ENCODE results near the gene NMRAL1.
A peak's percentile ranks its signal among the peaks of the same experiment; 100 is the strongest.

NMRAL1 gene

DNA sequence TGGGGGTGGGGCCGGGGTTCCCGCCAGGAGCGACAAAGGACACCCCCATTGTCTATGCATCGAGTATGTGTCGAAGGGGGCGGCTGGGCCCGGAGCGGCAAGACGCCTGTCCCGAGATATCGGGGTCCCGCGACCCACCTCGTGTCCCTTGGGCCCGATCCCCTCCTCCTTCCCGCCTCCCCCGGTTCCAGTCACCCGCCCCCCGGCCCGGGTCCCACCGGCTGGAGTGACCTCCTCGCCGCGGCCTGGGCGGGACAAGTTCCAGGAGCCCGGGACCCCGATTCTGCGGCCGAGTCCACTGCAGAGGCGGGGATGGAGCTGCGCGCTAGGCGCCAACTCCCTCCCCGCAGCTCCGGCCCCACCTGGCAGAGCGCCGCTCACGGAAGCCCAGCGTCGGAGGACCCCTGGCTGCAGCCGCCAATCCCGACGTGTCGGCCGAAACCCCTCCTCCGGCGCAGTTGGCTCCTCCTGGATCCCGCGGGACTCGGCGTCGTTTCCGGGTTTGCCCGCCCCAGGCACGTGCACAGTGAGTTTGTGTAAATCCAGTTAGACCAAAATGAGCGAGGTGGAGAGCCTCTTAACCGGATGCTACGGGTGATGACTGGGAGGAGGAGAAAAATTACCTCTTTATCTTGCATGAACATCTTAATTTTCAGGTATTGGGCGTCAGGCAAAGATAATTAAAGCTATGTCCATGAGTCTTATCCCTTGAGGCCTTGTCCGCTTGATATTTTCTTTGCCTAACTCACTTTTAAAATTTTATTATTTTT, at the start of gene NMRAL1:
Gene NMRAL1, minus strand, starts transcription at position 434 of the 770 bp plus-strand sequence. CDS start 493 bp downstream, outside the sequence.
- peak; percentile 51 for DNase-seq

DNA sequence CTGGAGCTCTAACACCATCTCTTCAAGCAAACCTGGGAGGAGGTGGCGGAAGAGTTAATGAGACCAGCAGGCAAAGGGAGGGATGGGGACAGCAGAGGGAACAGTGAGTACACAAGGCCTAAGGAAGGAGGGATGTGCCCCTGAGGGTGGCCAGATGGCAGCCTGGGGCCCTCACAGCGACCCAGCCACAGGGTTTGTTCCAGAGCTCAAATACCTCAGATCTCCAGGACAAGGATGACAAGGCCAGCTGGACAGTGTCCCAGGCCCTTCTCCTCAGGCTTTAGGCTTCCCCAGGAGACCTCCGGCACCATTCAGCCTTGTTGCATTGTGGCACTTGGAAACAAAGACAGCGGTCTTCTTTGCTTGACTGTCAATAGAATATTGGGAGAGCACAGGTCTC, 49.3 kb upstream of the NMRAL1 start:
- DNase-seq, result no peak

DNA sequence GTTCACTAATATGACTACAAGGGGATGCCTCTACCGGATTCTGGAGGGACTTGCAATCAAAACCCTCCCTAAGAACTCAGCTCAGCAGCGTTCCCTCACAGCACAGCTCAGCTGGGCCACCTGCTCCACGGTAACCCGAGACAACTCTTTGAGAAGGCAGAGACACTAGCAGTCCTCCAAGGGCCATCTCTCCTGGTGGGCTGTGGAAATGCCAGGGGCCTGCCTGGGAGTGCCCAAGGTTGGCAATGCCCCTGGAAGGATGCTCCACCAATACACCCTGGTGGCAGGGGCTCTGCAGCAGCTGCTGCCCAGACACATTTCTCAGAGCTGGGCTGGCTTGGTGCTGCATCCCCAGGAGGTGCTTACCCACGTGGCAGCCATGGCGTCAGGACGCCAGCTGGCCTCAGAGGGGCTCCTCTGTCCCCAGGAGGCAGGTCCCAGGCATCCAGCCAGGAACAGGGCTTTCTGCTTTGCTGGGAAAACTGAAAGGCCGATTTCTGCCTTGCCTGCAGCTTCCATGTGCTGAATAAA, 47.7 kb upstream of the NMRAL1 start:
- DNase-seq, result no peak

DNA sequence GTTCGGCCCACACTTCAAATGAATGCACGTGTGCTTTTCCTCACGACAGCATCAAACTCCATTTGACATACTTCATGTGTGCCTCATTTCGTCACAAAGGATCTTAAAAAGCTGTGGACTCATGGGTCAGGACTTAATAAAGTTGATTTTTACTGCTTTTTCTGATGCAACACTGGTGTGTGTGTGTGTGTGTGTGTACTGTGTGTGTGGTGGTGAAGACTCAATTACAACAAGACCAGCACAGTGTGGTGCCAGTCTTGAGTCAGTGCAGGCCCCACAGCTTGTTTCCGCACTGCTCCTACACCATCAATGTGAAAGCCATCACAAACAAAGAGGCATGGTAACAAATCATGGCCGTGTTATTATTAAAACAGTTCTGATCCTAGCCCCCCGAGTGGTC, 46.5 kb upstream of the NMRAL1 start:
- no peak for DNase-seq

DNA sequence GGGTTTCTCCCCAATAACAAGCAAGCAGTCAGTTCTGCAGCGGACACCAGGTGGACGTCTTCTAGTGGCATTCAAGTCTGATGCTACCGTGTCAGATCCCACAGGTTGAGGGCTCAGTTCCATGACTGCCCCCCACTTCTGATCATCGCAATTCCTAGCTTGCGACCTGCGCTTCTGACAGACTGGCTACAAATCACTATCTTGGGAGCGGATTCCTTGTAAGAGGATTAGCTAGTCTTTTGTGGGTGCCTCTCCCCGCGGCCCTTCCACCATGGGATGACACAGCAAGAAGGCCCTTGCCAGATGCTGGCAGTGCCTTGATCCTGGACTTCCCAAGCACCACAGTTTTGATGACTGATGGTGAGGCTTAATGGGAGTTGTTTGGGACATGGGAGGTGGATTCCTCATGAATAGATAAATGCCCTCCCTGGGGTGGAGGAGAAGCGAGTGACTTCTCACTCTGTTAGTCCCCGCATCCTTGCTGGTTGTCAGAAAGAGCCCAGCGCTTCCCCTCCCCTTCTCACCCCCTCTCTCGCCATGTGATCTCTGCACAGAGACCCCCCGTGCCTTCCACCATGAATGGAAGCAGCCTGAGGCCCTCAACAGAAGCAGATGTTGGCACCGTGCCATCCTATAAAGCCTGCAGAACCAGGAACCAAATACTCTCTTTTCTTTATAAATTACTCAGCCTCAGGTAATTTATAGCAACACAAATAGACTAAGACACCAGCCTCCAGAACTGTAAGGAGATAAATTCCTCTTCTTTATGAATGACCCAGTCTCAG, 45.0 kb upstream of the NMRAL1 start:
- DNase-seq, result no peak

DNA sequence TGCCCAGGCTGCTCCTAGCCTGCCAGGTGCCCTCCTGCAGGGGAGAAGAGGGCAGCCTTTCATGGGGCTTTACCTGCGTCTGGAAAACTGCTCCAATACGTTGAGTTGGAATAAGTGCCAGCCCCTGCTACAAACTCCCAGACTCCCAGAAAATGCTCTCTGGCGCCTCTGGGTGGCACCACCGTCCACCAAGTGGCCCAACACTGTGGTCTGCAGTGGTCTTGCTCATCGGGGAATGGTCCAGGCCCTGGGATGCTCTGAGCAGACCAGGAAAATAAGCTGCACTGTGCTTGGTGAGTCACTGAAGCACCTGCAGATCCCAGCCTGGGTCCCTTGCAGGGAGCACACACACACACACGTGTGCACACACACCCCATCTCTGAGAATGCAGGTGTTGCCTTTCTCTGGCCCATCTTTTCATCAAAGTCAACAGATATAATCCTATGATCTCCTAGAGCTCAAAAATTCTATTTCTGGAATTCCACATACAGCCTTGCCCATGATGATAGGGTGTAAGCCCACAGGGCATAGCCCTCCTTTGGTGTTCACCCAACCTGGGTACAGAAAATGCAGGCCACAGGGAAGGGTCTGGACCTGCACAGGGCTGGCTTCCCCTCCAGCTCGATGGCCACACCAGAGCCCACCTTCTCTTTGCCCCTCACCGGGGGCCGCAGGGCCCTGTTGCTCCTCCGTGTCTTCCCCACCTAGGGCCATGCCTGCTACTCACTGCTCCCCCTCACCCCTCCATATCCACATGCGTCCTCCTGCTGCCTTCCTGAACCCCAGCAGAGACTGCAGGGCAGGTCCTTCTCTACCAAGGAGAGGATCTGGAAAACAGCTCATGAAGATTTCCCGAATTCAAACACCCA, 43.6 kb upstream of the NMRAL1 start:
- DNase-seq, result peak; percentile 18

DNA sequence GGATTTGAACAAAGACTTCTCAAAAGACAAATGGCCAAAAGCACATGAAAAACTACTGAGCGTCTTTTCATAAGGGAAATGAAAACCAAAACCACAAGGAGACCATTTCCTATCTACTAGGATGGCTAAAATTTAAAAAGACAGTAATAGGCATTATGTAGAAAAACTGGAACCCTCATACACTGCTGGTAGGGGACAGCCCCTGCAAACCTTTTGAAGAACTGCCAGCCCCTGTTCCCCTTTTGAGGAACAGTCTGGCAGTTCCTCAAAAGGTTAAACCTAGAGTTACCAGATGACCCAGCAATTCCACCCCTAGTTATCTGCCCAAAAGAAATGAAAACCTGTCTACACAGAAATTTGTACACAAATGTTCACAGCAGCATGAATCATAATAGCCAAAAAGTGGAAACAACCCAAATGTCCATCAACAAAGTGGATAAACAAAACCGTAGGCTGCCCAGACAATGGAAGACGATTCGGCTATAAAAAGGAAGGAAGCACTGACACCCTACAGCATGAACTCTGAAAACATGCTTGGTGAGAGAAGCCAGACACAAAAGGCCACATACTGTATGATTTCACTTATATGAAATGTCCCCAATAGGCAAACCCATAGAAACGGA, 41.3 kb upstream of the NMRAL1 start:
- peak; percentile 74 for DNase-seq

DNA sequence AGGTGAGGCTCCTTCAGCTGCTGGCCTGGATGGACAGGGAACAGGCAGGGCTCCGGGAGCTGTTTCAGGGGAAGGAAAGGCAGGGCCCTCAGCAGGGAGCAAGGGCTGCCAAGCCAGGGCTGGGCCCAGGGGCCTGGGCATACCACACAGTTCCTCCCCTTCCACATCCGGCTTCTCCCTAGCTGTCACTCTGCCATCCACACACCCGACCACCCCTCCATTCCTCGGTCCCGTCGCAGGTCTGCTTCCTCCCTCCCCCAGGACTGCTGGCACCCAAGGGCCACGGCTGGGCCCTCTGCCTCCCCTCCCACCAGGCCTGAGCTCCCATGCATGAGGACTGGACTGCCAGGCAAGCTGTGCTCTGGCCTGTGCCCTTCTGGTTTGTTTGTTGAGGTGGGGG, 40.2 kb upstream of the NMRAL1 start:
- no peak for DNase-seq

DNA sequence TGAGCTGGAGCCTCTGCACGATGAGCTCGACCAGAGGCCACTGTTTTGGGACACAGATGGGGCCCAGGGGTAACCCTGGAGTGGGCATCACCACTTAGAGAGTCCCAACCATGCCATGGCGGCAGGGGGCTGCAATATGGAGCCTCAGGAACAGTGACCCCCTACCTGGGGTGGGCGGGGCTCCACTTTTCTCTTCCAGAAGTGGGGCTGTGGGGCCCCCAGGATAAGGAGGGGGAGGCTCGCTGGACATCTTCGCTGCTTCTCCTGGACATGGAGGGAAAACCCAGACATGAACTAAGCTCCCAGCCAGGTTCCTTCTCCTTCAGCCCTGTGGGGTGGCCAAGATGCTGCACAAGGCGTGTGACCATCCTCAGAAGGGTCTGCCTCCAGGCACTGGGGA, 39.5 kb upstream of the NMRAL1 start:
- no peak for DNase-seq

DNA sequence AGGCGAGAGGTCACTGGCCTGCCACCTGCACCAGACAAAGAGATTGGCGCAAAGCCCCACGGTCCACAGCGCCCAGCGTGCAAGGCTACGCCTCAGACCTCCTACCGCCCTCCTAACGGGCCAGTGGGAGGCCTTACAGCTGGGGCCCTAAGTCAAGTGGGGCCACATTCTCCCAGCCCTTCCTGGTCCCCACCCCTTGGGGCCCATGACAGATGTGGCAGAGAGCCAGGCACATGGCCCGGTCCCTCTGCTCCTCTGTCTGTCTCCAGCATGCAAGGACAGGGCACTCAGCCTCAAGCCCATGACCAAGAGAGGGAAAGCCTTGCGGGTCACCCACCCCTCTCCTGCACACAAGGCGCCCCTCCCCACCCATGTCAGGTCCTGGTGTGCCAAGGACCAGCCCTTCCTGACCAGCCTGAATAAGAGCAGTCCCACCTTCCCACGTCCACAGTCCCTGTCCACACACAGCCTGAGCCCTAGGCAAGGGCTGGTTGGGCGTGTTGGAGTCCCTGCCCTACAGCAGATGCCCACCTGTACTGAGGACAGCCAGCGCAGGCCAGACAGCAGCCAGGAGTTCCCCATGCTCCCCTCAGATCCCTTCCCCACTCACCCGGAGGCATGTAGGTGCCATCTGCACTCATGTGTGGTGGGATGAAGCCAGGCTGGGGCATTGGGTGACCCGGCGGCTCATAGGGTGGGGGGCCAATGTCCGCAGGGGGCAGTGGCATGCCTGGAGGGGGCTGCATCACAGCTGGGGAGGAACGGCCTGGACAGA, 38.8 kb upstream of the NMRAL1 start:
- no peak for DNase-seq

DNA sequence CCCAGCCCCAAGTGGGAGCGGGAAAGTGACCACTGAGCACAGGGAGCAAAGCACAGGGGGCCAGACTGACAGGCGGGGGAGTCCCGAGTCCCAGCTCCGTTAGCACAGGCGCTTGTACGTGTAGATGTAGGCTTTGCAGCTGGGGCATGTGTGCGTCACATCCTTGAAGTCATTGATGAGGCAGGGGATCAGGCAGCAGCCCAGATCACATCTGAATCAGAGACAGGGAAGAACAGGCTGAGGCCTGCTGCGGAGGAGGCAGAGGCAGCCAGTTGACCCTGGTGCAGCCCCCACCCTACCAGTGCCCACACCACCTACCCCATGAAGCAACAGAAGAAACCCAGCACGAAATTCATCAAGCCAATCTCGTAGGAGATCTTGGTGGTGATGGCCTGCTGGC, 38.0 kb upstream of the NMRAL1 start:
- DNase-seq, result no peak

DNA sequence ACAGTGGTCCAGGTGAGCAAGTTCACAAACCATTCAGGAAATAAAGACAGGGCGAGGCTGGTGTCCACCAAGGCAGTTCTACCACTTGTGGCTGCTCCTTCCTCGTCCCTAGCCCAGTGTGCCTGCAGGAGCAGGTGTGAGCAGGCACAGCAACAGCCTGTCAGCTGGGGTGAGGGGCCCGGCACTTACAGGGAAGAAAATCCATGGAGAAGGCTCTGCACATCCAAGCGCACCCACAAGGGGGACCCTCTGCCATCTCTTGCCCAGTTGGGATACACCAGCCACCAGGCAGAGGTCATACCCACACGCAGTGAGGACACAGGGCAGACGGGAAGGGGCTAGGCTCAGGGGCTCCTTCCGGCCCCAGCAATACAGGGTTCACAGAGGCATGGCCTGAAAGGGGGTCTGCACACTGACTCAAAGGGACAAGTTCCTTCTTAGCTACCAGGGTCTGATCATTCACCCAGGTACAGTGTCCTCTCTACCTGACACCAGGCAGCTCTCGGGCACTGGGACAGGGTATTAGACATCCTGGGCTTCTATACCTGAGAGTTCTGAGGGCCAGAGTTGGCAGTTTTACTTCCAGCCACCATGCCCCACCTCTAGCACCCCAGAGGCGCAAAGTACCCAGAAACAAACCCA, 37.1 kb upstream of the NMRAL1 start:
- DNase-seq, result no peak

DNA sequence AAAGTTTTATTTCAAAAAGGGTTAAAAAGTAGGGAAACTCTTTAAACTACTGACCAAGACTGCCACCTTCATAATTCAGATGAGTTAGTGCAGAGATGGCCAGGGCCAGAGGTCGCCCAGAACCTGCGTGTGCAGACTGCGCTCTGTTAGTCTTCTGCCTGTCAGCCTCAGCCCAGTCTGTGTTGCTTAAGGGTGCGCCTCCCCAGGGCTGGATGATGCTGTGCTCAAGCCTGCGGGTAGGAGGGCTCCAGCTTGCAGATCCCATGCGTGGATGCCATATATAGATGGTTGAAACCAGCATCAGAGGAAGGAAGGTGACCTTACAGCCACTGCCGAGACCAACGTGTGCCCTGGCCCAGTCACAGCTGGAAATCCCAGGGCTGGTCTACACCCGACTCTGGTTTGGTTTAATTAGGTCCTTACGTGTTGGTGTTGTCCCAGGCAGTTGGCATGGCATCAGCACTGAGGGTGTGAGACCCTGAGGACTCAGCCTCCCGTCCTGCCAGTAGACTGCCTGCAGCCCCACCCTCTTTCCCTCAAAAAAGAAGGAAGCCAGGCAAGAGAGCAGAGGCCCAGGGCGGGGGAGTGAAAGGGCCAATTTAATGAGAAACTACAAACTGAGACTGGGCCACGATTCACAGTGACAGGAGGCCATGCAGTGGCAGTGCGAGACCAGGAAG, 36.5 kb upstream of the NMRAL1 start:
- no peak for DNase-seq

DNA sequence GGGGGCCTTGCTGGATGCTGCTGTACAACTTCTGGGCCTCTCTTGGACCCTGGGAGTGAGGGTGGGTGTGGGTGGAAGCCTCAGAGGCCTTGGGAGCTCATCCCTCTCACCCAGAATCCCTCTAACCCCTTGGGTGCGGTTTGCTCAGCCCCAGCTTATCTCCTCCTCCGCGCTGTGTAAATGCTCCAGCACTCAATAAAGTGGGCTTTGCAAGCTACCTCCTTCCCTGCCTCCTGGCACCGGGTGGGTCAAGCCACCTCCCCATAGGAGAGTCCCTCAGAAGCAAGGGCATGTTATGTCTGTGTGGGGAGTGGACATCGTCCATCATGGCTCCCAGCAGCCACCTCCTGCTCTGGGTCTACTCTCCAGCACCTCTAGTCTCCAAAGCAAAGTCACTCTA, 35.7 kb upstream of the NMRAL1 start:
- DNase-seq, result no peak

DNA sequence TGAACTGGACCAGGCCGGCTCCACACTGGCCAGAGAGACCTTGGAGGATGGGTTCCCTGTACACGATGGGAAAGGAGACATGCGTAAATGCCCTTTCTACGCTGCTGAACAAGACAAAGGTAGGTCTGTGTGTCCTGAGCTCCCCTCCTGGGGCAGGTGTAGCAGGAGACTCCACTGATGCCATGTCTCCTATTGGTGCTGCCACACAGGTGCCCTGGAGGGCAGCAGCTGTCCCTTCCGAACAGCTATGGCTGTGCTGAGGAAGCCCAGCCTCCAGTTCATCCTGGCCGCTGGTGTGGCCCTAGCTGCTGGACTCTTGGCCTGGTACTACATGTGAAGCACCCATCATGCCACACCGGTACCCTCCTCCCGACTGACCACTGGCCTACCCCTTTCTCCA, 35.0 kb upstream of the NMRAL1 start:
- no peak for DNase-seq

DNA sequence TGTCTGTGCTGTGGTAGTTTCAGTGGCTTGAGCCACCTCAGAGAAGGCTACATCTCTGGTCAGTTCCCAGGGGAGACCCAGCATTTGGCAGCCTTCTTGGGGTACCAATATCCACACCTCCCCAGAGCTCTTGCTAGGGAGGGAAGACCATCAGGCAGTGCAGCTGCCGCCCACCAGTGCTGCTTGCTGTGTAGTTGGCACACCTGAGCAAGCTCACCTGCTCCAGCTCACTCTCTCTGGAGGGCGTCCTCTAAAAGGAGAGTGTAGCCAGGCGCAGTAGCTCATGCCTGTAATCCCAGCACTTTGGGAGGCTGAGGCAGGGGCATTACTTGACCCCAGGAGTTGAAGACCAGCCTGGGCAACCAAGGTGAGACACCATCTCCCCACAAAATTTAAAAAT, 34.4 kb upstream of the NMRAL1 start:
- no peak for DNase-seq

DNA sequence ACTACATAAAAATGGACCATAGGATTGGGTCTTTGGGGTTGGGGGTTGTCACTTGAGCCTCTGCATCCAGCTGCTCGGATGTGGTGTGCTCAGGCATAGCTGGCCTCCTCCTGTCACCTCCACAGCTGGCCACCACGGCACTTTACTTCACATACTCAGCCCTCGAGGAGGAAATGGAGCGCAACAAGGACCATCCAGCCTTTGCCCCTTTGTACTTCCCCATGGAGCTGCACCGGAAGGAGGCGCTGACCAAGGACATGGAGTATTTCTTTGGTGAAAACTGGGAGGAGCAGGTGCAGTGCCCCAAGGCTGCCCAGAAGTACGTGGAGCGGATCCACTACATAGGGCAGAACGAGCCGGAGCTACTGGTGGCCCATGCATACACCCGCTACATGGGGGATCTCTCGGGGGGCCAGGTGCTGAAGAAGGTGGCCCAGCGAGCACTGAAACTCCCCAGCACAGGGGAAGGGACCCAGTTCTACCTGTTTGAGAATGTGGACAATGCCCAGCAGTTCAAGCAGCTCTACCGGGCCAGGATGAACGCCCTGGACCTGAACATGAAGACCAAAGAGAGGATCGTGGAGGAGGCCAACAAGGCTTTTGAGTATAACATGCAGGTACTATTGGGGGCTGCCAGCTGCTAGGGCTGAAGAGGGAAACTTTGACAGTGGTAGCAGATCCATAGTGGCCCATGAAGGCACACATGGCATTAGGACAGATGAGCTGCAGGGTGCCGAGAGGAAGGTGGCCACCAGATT, 33.3 kb upstream of the NMRAL1 start:
- DNase-seq, result no peak

DNA sequence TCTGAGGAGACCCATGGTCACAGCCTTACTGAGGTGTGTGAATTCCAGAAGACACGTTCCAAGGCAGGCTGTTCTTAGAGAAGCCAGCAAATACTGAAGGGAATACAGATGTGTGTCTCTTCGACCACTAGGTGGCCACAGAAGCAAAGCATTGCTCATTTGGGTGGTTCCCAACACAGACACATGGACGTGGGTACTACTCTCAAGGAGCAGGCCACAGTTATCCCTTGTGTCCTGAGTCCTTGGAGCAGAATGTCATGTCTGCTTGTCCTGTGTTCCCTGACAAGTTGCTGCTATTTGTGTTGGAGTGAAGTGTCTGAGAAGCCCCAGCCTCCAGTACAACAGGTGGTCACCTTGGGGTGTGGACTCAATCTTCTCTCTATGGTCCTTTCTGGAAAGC, 32.0 kb upstream of the NMRAL1 start:
- peak; percentile 70 for DNase-seq

DNA sequence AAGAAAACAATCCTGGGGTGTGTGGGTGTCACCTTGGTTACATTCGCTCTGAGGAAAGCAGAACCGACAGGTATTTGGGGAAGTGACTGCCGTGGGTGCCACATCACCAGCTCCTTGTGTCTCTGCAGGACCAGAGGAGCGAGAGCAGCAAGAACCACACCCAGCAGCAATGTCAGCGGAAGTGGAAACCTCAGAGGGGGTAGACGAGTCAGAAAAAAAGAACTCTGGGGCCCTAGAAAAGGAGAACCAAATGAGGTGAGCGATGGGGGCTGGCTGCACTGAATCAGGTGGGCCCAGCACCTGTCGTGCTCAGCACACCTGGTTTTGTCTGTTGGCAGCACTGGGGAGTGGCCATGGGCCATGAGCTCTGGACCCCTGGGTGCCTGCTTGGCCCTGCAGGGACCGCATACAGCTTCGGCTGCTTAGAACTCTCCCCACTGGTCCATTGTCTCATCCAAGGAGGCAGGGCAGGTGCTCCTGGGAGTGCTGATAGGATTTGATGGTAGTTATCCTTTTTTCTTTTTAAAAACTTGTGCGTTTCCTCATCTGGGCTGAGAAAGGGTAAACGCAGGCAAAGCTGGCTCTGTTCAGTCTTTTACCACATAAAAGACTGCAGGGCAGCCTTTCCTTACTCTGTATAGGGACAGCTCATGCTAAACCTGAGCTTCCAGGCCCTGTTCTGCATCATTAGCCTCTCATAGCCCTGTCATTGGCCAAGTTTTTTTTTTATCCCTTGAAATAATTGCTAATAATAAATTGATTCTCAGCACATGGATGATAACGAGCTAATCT, 31.1 kb upstream of the NMRAL1 start:
- peak; percentile 73 for DNase-seq

Data from KG1 (cell line).